GM12891 (cell line): Measurements from ENCODE around the gene ANAPC15.
A peak's percentile ranks its signal among the peaks of the same experiment; 100 is the strongest.

ENCODE experiments used
- DNase-seq: peaks from one replicate; pipeline ENCODE4 v3.0.0; 2011; ENCODE audit warnings: low spot score; ENCODE audit not compliant: insufficient read length
- FAIRE-seq: peaks from 2 replicates; lab custom pipeline; 2011; peaks lifted over from hg19 to GRCh38; lab: Jason Lieb, UNC
- PAX5 ChIP-seq: IDR thresholded peaks from 2 replicates; pipeline ENCODE4 v1.6.1; 2011; ENCODE audit warnings: low read length, moderate library complexity, mild to moderate bottlenecking; ENCODE audit not compliant: insufficient read depth, severe bottlenecking
- POLR2A ChIP-seq: IDR thresholded peaks from 2 replicates; pipeline ENCODE4 v1.6.1; 2011; ENCODE audit warnings: low read depth, low read length, control low read depth
- POLR2AphosphoS5 ChIP-seq: IDR thresholded peaks from 2 replicates; pipeline ENCODE4 v1.6.1; 2011; ENCODE audit warnings: low read depth, low read length, control low read depth
- POU2F2 ChIP-seq: IDR thresholded peaks from 2 replicates; pipeline ENCODE4 v1.6.1; 2011; ENCODE audit warnings: low read depth, mild to moderate bottlenecking, control low read depth, low read length, moderate library complexity
- SPI1 ChIP-seq: IDR thresholded peaks from 2 replicates; pipeline ENCODE4 v1.6.1; 2011; ENCODE audit warnings: low read depth, low read length, control low read depth
- TAF1 ChIP-seq: IDR thresholded peaks from 2 replicates; pipeline ENCODE4 v1.6.1; 2011; ENCODE audit warnings: low read depth, low read length, control low read depth

Gene ANAPC15

GRCh38 chr11:72080326-72081183, 31.9 kb downstream of the ANAPC15 start, which contains the start of the genes LRRC51 and NUMA1:
Gene LRRC51 (plus strand): TSS chr11:72080850. CDS start chr11:72089084, 8,234 bp downstream.
Gene NUMA1 (minus strand): TSS chr11:72080542. CDS start chr11:72035943, 44,599 bp downstream.
- FAIRE-seq: peak; percentile 95
- DNase-seq: peak; percentile 77
- TF ChIP-seq POLR2A: peak; percentile 43; the same call in 1 of the 2 replicates
- no peak for TF ChIP-seq PAX5
- TF ChIP-seq POLR2AphosphoS5: 0 out of 2 replicates have a peak, but pooled peaks have one; percentile 41
- TF ChIP-seq TAF1: no peak; the same call in 1 of the 2 replicates
- peak; percentile 66 for TF ChIP-seq SPI1
- no peak for TF ChIP-seq POU2F2

DNA sequence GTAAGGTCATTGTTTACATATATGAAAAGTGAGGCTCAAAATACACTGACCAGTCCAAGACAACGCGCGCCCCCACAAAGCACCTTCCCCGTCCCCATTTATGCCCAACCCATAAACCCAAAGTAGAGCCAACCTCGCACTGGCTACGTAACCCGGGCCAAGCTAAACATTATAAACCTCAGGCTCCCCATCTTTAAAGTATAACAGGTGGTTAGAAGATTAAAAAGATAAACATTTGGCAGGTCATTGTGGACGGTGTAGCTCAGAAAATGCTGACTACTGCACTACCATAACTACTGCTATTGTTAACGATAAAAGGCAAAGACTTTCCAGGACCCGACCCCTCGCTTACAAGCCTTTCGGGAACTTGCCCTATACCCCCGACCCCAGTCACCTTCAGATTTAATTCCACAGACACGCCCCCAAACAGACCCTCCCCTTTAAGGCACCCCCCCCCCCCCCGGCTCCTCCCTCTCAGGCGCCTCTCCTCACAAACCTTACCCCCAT, 32.6 kb downstream of the ANAPC15 start:
- FAIRE-seq (peak; percentile 23), DNase-seq (no peak)
- TF ChIP-seq SPI1 (no peak), POLR2AphosphoS5 (no peak), POLR2A (no peak)

DNA sequence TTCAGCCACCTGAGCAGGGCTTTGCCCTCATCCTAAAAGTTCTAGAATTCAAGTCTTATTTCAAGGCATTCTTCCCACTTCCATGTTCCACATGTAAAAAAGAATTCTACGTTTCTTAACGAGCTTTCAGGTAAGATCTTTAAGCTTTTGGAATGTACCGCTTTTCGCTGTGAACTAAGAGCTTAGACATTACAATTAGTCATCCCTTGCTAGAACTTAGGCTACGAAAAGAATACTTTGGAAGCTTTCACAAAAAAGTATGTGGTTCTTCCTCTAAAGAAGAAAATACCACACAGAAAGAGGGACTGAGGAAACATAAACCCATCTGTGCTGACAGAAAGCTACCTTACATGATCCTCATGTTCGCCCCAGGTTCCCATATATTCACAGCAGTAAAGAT, 34.0 kb downstream of the ANAPC15 start:
- TF ChIP-seq SPI1 (no peak), PAX5 (no peak), POLR2AphosphoS5 (no peak), TAF1 (no peak), POU2F2 (no peak), POLR2A (no peak)
- FAIRE-seq (no peak), DNase-seq (no peak)

- FAIRE-seq (no peak), DNase-seq (no peak)
- TF ChIP-seq PAX5 (no peak), POLR2A (no peak), TAF1 (no peak), SPI1 (no peak), POU2F2 (no peak), POLR2AphosphoS5 (no peak)
These were observed 36.7 kb downstream of the ANAPC15 start for GRCh38 chr11:72075756-72076155.

GRCh38 chr11:72075109-72075508, 37.4 kb downstream of the ANAPC15 start:
- TF ChIP-seq POU2F2: no peak
- TF ChIP-seq SPI1: peak; percentile 68
- FAIRE-seq (no peak), DNase-seq (no peak)

- DNase-seq (no peak), FAIRE-seq (no peak)
- TF ChIP-seq PAX5 (no peak), TAF1 (no peak), SPI1 (no peak), POU2F2 (no peak), POLR2AphosphoS5 (no peak), POLR2A (no peak)
These were observed 40.1 kb downstream of the ANAPC15 start for GRCh38 chr11:72072348-72072747.

- no peak for TF ChIP-seq PAX5
- no peak for TF ChIP-seq POLR2A
- no peak for TF ChIP-seq POLR2AphosphoS5
- TF ChIP-seq SPI1: no peak
- TF ChIP-seq POU2F2: no peak
- TF ChIP-seq TAF1: no peak
- DNase-seq (no peak), FAIRE-seq (no peak)
These were observed 42.0 kb downstream of the ANAPC15 start for GRCh38 chr11:72070491-72070890.

- DNase-seq: no peak
- no peak for TF ChIP-seq PAX5
- 0 out of 2 replicates have a peak, but pooled peaks have one; percentile 36 for TF ChIP-seq POLR2A
- peak; percentile 75 for FAIRE-seq
These were observed 42.7 kb downstream of the ANAPC15 start for GRCh38 chr11:72069787-72070251.

DNA sequence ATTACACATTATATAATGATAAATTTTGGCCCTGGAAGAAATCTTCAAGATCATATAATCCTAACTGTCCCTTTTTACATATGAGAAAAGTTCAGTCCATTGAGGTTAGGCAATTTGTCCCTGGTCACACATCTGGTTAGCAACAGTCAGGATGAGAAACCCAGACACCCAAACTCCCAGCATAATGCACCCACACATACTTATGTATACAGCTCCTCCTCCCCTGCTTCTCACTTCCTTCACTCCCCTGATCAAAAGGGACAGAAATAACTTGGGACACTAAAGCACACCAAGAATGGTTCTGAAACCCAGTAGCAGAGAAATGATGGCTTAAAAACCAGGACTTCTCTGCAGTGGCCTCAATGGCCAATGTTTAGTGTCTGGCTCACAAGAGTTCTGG, 43.3 kb downstream of the ANAPC15 start:
- no peak for DNase-seq
- FAIRE-seq: peak; percentile 5
- TF ChIP-seq SPI1: peak; percentile 58
- no peak for TF ChIP-seq TAF1

- TF ChIP-seq POLR2A: no peak
- no peak for TF ChIP-seq POLR2AphosphoS5
- no peak for TF ChIP-seq POU2F2
- no peak for TF ChIP-seq TAF1
- no peak for TF ChIP-seq SPI1
- TF ChIP-seq PAX5: no peak
- FAIRE-seq (no peak), DNase-seq (no peak)
These were observed 44.8 kb downstream of the ANAPC15 start for GRCh38 chr11:72067676-72068075.
